SU-DHL-6 (cell line): ENCODE measurements around the gene NCKAP1.

Source experiments
- H2AFZ ChIP-seq: fragments of 200-600 bp; sonication (generic); 2 replicates; pipeline ENCODE4 v1.6.1; 2014; ENCODE audit warnings: low read depth, mild to moderate bottlenecking, moderate library complexity, mixed read lengths, antibody characterized with exemption, low read length; ENCODE audit not compliant: severe bottlenecking
- H3F3A ChIP-seq: fragments of 200-600 bp; shearing (Covaris generic); 2 replicates; pipeline ENCODE4 v1.6.0; 2016; ENCODE audit warnings: antibody characterized with exemption, mild to moderate bottlenecking; ENCODE audit not compliant: insufficient read depth
- H3K27ac ChIP-seq: fragments of 200-600 bp; sonication (generic); 2 replicates; pipeline ENCODE4 v1.5.1; 2016; ENCODE audit warnings: low read depth, mild to moderate bottlenecking, low read length, moderate library complexity, mixed read lengths
- H3K27me3 ChIP-seq: fragments of 200-600 bp; sonication (generic), shearing (Covaris generic); 2 replicates; pipeline ENCODE4 v1.6.0; 2014; ENCODE audit warnings: mild to moderate bottlenecking, low read length
- H3K36me3 ChIP-seq: fragments of 200-600 bp; sonication (generic); 2 replicates; pipeline ENCODE4 v1.6.1; 2014; ENCODE audit warnings: mild to moderate bottlenecking, low read length, mixed read lengths
- H3K4me2 ChIP-seq: fragments of 300-600, 200-600 bp; shearing (Covaris generic), sonication (generic); 2 replicates; pipeline ENCODE4 v1.6.0; 2014; ENCODE audit warnings: low read length, low read depth, mild to moderate bottlenecking; ENCODE audit not compliant: poor library complexity, severe bottlenecking
- H3K4me3 ChIP-seq: fragments of 200-600 bp; sonication (generic); 2 replicates; pipeline ENCODE4 v1.5.1; 2014; ENCODE audit warnings: antibody characterized with exemption, low read length, mild to moderate bottlenecking, mixed read lengths; ENCODE audit not compliant: insufficient read depth, poor library complexity, severe bottlenecking
- H3K79me2 ChIP-seq: fragments of 200-600 bp; sonication (generic); 2 replicates; pipeline ENCODE4 v1.6.1; 2014; ENCODE audit warnings: mild to moderate bottlenecking, low read length, moderate library complexity; ENCODE audit not compliant: insufficient read depth
- H3K9ac ChIP-seq: fragments of 200-600 bp; sonication (generic); 2 replicates; pipeline ENCODE4 v1.7.0; 2014; ENCODE audit warnings: mild to moderate bottlenecking, low read length
- H3K9me2 ChIP-seq: fragments of 200-600 bp; sonication (generic); replicated peaks from 2 replicates; pipeline ENCODE4 v1.6.1; 2014; ENCODE audit warnings: low read length; ENCODE audit not compliant: insufficient read depth
- H3K9me3 ChIP-seq: fragments of 200-600 bp; sonication (generic); 2 replicates; pipeline ENCODE4 v1.6.1; 2014; ENCODE audit warnings: low read length, mixed read lengths; ENCODE audit not compliant: insufficient read depth
- H4K20me1 ChIP-seq: fragments of 200-600 bp; sonication (generic); 2 replicates; pipeline ENCODE4 v1.6.1; 2014; ENCODE audit warnings: low read depth, mild to moderate bottlenecking, antibody characterized with exemption, low read length, moderate library complexity, mixed read lengths
- CTCF ChIP-seq: fragments of 200-600 bp; sonication (generic); IDR thresholded peaks from one replicate; pipeline ENCODE4 v1.5.1; 2017; ENCODE audit warnings: antibody characterized with exemption, mild to moderate bottlenecking, low read length, moderate library complexity; ENCODE audit not compliant: insufficient read depth, poor library complexity, severe bottlenecking
- EZH2phosphoT487 ChIP-seq: fragments of 200-600 bp; sonication (generic), shearing (Covaris generic); conservative IDR thresholded peaks from 2 replicates; pipeline ENCODE4 v1.6.1; 2018; ENCODE audit warnings: mild to moderate bottlenecking, antibody characterized with exemption, low read length, moderate library complexity, mixed read lengths

The NCKAP1 gene

GRCh38 chr2:182895798-182896197 lies 142.5 kb downstream of the NCKAP1 start:
- Histone ChIP-seq H3K79me2 (no peaks in the 10 kb centered on the region), H3K9ac (no peak overlapping the region), H3K27me3 (no peaks in the 10 kb centered on the region), H3K36me3 (no peaks in the 10 kb centered on the region), H3F3A (no peaks in the 10 kb centered on the region), H3K27ac (no peak overlapping the region), H3K9me3 (no peaks in the 10 kb centered on the region), H3K4me2 (no peak overlapping the region), H2AFZ (no peak overlapping the region), H3K9me2 (no peaks in the 10 kb centered on the region), H4K20me1 (no peaks in the 10 kb centered on the region), H3K4me3 (no peak overlapping the region)
- TF ChIP-seq CTCF (no peak), EZH2phosphoT487 (no peak)

- H3K9me3 ChIP-seq, result no peaks in the 10 kb centered on the region
- H3K79me2 ChIP-seq, result no peaks in the 10 kb centered on the region
- H3K9ac ChIP-seq, result no peak overlapping the region
- TF ChIP-seq EZH2phosphoT487, result no peak
- TF ChIP-seq CTCF, result no peak
- H3K4me2 ChIP-seq, result no peak overlapping the region
- no peaks in the 10 kb centered on the region for H3K36me3 ChIP-seq
- no peaks in the 10 kb centered on the region for H4K20me1 ChIP-seq
- H2AFZ ChIP-seq, result no peak overlapping the region
- no peaks in the 10 kb centered on the region for H3F3A ChIP-seq
- H3K27me3 ChIP-seq, result no peaks in the 10 kb centered on the region
- no peaks in the 10 kb centered on the region for H3K9me2 ChIP-seq
- no peak overlapping the region for H3K4me3 ChIP-seq
- no peak overlapping the region for H3K27ac ChIP-seq
These were observed 143.1 kb downstream of the NCKAP1 start for GRCh38 chr2:182895169-182895568.

- Histone ChIP-seq H3K4me2 (no peak overlapping the region), H3K9ac (no peak overlapping the region), H3K4me3 (no peak overlapping the region), H3F3A (no peaks in the 10 kb centered on the region), H3K79me2 (no peaks in the 10 kb centered on the region), H4K20me1 (no peaks in the 10 kb centered on the region), H3K27me3 (no peaks in the 10 kb centered on the region), H3K27ac (no peak overlapping the region), H3K36me3 (no peaks in the 10 kb centered on the region), H3K9me3 (no peaks in the 10 kb centered on the region), H2AFZ (no peak overlapping the region), H3K9me2 (no peaks in the 10 kb centered on the region)
- no peak for TF ChIP-seq EZH2phosphoT487
- no peak for TF ChIP-seq CTCF
These were observed 144.1 kb downstream of the NCKAP1 start for GRCh38 chr2:182894174-182894573.
